K562 (cell line): Measurements from ENCODE around the gene RNF212B. TPM values are rescaled to one million over a fixed set of nuclear protein-coding genes. Genes with fewer than 3 reads are reported as not detected.

Experiments
- MLLT1 ChIP-seq, 2 experiments: fragments of 450-650 bp; IDR thresholded peaks; 2 replicates each; pipeline ENCODE4 v1.6.1; 2016
- NR2C2 ChIP-seq, 2 experiments: fragments of 200-800 bp in 1 of 2; sonication (Bioruptor generic) in 1 of 2; sonication (generic) in 1 of 2; formaldehyde crosslinking in 1 of 2; IDR thresholded peaks; 2 replicates each; pipeline versions ENCODE4 v1.6.1 to v1.8.0; 2016 to 2022; ENCODE audit warnings: mild to moderate bottlenecking in 1 of 2, missing compliant biosample characterization in 1 of 2, missing genetic modification characterization in 1 of 2, missing genetic modification reagents in 1 of 2
- PRMT5 ChIP-seq: sonication (generic); formaldehyde crosslinking; IDR thresholded peaks from 2 replicates; pipeline ENCODE4 v1.5.0; 2020; ENCODE audit warnings: missing genetic modification reagents
- SMARCC2 ChIP-seq: fragments of 450-650 bp; IDR thresholded peaks from 2 replicates; pipeline ENCODE4 v1.6.1; 2017; ENCODE audit warnings: antibody characterized with exemption, moderate library complexity, mild to moderate bottlenecking, low read depth
- YBX1 ChIP-seq: fragments of 450-650 bp; IDR thresholded peaks from 2 replicates; pipeline ENCODE4 v1.7.1; 2016; ENCODE audit warnings: mild to moderate bottlenecking
- ZBTB17 ChIP-seq: fragments of 450-650 bp; formaldehyde crosslinking; IDR thresholded peaks from 2 replicates; pipeline ENCODE4 v1.4.0; 2020; ENCODE audit warnings: mild to moderate bottlenecking
- ZNF165 ChIP-seq: fragments of 250-450 bp; sonication (Bioruptor Pico); IDR thresholded peaks from 2 replicates; pipeline ENCODE4 v1.4.0; 2020; ENCODE audit warnings: borderline replicate concordance
- polyA plus RNA-seq, 8 experiments: library from polyadenylated mRNA; depleted of rRNA in 4 of 8; stranded (reverse) in 5 of 8; unstranded in 3 of 8; fragments of >200 nt; fragmentation: Nextera tagmentation in 2 of 8; fragmentation: Illumina TruSeq in 1 of 8; extraction: Ambion mirVana in 2 of 8; extraction: Trizol in 1 of 8; gene quantifications; 2 replicates each; pipeline versions ENCODE4 v1.2.1 to v1.2.3, GENCODE V29; 2011 to 2014; ENCODE audit warnings: inconsistent platforms in 1 of 8, missing spikeins in 1 of 8
- small RNA-seq: library from RNA; depleted of rRNA; stranded (forward); fragments of <200 nt; gene quantifications from one replicate; pipeline ENCODE3, GENCODE V24; 2014
- total RNA-seq, 7 experiments: library from RNA; depleted of rRNA in 6 of 7; stranded (reverse); fragments of >200 nt in 6 of 7; fragmentation: Illumina TruSeq in 2 of 7; extraction: Trizol in 2 of 7; gene quantifications; 2 replicates each; pipeline versions ENCODE4 v1.2.1 to v1.2.3, GENCODE V29; 2011 to 2021; ENCODE audit warnings: low replicate concordance in 1 of 7

The RNF212B gene
- total and polyA plus RNA-seq, 9 of the 15 experiments (the other 6 are each of a cell fraction or from before 2014, with no cell fraction given), result 0.15 to 0.43 (median 0.27) TPM; not detected in 3

GRCh38 chr14:23321572-23322547, 84.1 kb downstream of the RNF212B start (continued):
- TF ChIP-seq ZNF165 (no peak), YBX1 (no peak), MLLT1 (IDR thresholded peaks at IDR 0.05) (0 out of 4 replicates have a peak, but pooled peaks have one; percentile 15 to 46), SMARCC2 (no peak), PRMT5 (CRISPR knock-in tag) (0 out of 2 replicates have a peak, but pooled peaks have one; percentile 39), NR2C2 (CRISPR knock-in tag; IDR thresholded peaks at IDR 0.05) (no peak), NR2C2 (tag; IDR thresholded peaks at IDR 0.05) (no peak), ZBTB17 (CRISPR knock-in tag) (peak; percentile 43; the same call in 1 of the 2 replicates)

Small RNAs within 50 kb of the gene (small RNA-seq; reads per million reads assigned to genes)
- gene AL049829.1 (not detected), gene RNU6-1046P (not detected)

Other genes with a start within 250 kb of the RNF212B start
Only the 7 nearest of the 20 such genes appear.
- gene CEBPE, start 118.7 kb upstream of the RNF212B start, total RNA-seq (2014; rRNA removed), result 0.09 TPM in 1 of 2 replicates, not detected in the other
- gene CEBPE, start 118.7 kb upstream of the RNF212B start, total RNA-seq (2014; rRNA removed; fragmentation: Illumina TruSeq; extraction: Trizol), result not detected in 2 replicates
- gene CEBPE, start 118.7 kb upstream of the RNF212B start, total RNA-seq (2015; rRNA removed; fragmentation: Illumina TruSeq; extraction: Trizol), result not detected in 2 replicates
- 0.13 and 0.16 TPM in 2 replicates for gene CEBPE, start 118.7 kb upstream of the RNF212B start, total RNA-seq (2021)
- gene CEBPE, start 118.7 kb upstream of the RNF212B start, polyA plus RNA-seq (2011; rRNA removed), result 0.09 TPM in 1 of 2 replicates, not detected in the other
- gene CEBPE, start 118.7 kb upstream of the RNF212B start, polyA plus RNA-seq (2014; fragmentation: Illumina TruSeq; extraction: Trizol), result not detected in 2 replicates
- not detected for gene CEBPE, start 118.7 kb upstream of the RNF212B start, polyA plus RNA-seq (2014; fragmentation: Nextera tagmentation; extraction: Ambion mirVana)
- 0.12 and 0.15 TPM in 2 replicates for gene CEBPE, start 118.7 kb upstream of the RNF212B start, polyA plus RNA-seq (2014; rRNA removed)
- 5.3 and 6.0 TPM in 2 replicates for gene SLC7A8, start 54.3 kb upstream of the RNF212B start, total RNA-seq (2014; rRNA removed)
- 3.5 and 4.0 TPM in 2 replicates for gene SLC7A8, start 54.3 kb upstream of the RNF212B start, total RNA-seq (2014; rRNA removed; fragmentation: Illumina TruSeq; extraction: Trizol)
- 3.4 and 4.5 TPM in 2 replicates for gene SLC7A8, start 54.3 kb upstream of the RNF212B start, total RNA-seq (2015; rRNA removed; fragmentation: Illumina TruSeq; extraction: Trizol)
- gene SLC7A8, start 54.3 kb upstream of the RNF212B start, total RNA-seq (2021), result 19.6 and 21.6 TPM in 2 replicates
- 19.3 and 42.6 TPM in 2 replicates for gene SLC7A8, start 54.3 kb upstream of the RNF212B start, polyA plus RNA-seq (2011; rRNA removed)
- 30.1 and 33.0 TPM in 2 replicates for gene SLC7A8, start 54.3 kb upstream of the RNF212B start, polyA plus RNA-seq (2014; fragmentation: Illumina TruSeq; extraction: Trizol)
- gene SLC7A8, start 54.3 kb upstream of the RNF212B start, polyA plus RNA-seq (2014; fragmentation: Nextera tagmentation; extraction: Ambion mirVana), result 1 to 10 TPM; 2.0 to 2.3 TPM
- gene SLC7A8, start 54.3 kb upstream of the RNF212B start, polyA plus RNA-seq (2014; rRNA removed), result 10.1 and 10.6 TPM in 2 replicates
- gene HOMEZ, start 48.2 kb downstream of the RNF212B start, total RNA-seq (2014; rRNA removed), result 14.4 and 15.1 TPM in 2 replicates
- gene HOMEZ, start 48.2 kb downstream of the RNF212B start, total RNA-seq (2014; rRNA removed; fragmentation: Illumina TruSeq; extraction: Trizol), result 15.1 and 16.5 TPM in 2 replicates
- gene HOMEZ, start 48.2 kb downstream of the RNF212B start, total RNA-seq (2015; rRNA removed; fragmentation: Illumina TruSeq; extraction: Trizol), result 17.8 and 18.2 TPM in 2 replicates
- 20.6 and 23.1 TPM in 2 replicates for gene HOMEZ, start 48.2 kb downstream of the RNF212B start, total RNA-seq (2021)
- 30.2 and 32.0 TPM in 2 replicates for gene HOMEZ, start 48.2 kb downstream of the RNF212B start, polyA plus RNA-seq (2011; rRNA removed)
- gene HOMEZ, start 48.2 kb downstream of the RNF212B start, polyA plus RNA-seq (2014; fragmentation: Illumina TruSeq; extraction: Trizol), result 26.9 and 29.0 TPM in 2 replicates
- gene HOMEZ, start 48.2 kb downstream of the RNF212B start, polyA plus RNA-seq (2014; fragmentation: Nextera tagmentation; extraction: Ambion mirVana), result 1 to 10 TPM; 3.0 to 5.3 TPM
- gene HOMEZ, start 48.2 kb downstream of the RNF212B start, polyA plus RNA-seq (2014; rRNA removed), result 16.9 and 20.0 TPM in 2 replicates
- gene PPP1R3E, start 64.9 kb downstream of the RNF212B start, total RNA-seq (2014; rRNA removed), result 2.8 and 3.2 TPM in 2 replicates
- 7.1 and 8.4 TPM in 2 replicates for gene PPP1R3E, start 64.9 kb downstream of the RNF212B start, total RNA-seq (2014; rRNA removed; fragmentation: Illumina TruSeq; extraction: Trizol)
- gene PPP1R3E, start 64.9 kb downstream of the RNF212B start, total RNA-seq (2015; rRNA removed; fragmentation: Illumina TruSeq; extraction: Trizol), result 7.2 and 8.5 TPM in 2 replicates
- gene PPP1R3E, start 64.9 kb downstream of the RNF212B start, total RNA-seq (2021), result 7.3 and 7.6 TPM in 2 replicates
- gene PPP1R3E, start 64.9 kb downstream of the RNF212B start, polyA plus RNA-seq (2011; rRNA removed), result 18.4 and 26.2 TPM in 2 replicates
- gene PPP1R3E, start 64.9 kb downstream of the RNF212B start, polyA plus RNA-seq (2014; fragmentation: Illumina TruSeq; extraction: Trizol), result 11.5 and 13.4 TPM in 2 replicates
- 1 to 10 TPM; 3.4 to 3.9 TPM for gene PPP1R3E, start 64.9 kb downstream of the RNF212B start, polyA plus RNA-seq (2014; fragmentation: Nextera tagmentation; extraction: Ambion mirVana)
- 12.9 and 18.5 TPM in 2 replicates for gene PPP1R3E, start 64.9 kb downstream of the RNF212B start, polyA plus RNA-seq (2014; rRNA removed)
- 15.3 and 17.8 TPM in 2 replicates for gene BCL2L2, start 68.9 kb downstream of the RNF212B start, total RNA-seq (2014; rRNA removed)
- 13.4 and 14.8 TPM in 2 replicates for gene BCL2L2, start 68.9 kb downstream of the RNF212B start, total RNA-seq (2014; rRNA removed; fragmentation: Illumina TruSeq; extraction: Trizol)
- 12.2 and 12.8 TPM in 2 replicates for gene BCL2L2, start 68.9 kb downstream of the RNF212B start, total RNA-seq (2015; rRNA removed; fragmentation: Illumina TruSeq; extraction: Trizol)
- gene BCL2L2, start 68.9 kb downstream of the RNF212B start, total RNA-seq (2021), result 13.0 and 18.7 TPM in 2 replicates
- 21.0 TPM in 2 replicates for gene BCL2L2, start 68.9 kb downstream of the RNF212B start, polyA plus RNA-seq (2011; rRNA removed)
- 14.7 and 17.2 TPM in 2 replicates for gene BCL2L2, start 68.9 kb downstream of the RNF212B start, polyA plus RNA-seq (2014; fragmentation: Illumina TruSeq; extraction: Trizol)
- 1 to 10 TPM; 2.6 to 3.2 TPM for gene BCL2L2, start 68.9 kb downstream of the RNF212B start, polyA plus RNA-seq (2014; fragmentation: Nextera tagmentation; extraction: Ambion mirVana)
- gene BCL2L2, start 68.9 kb downstream of the RNF212B start, polyA plus RNA-seq (2014; rRNA removed), result 31.1 and 32.5 TPM in 2 replicates
- gene PABPN1, start 83.5 kb downstream of the RNF212B start, total RNA-seq (2014; rRNA removed), result 84.5 and 139 TPM in 2 replicates
- 81.6 and 93.2 TPM in 2 replicates for gene PABPN1, start 83.5 kb downstream of the RNF212B start, total RNA-seq (2014; rRNA removed; fragmentation: Illumina TruSeq; extraction: Trizol)
- gene PABPN1, start 83.5 kb downstream of the RNF212B start, total RNA-seq (2015; rRNA removed; fragmentation: Illumina TruSeq; extraction: Trizol), result 175 and 178 TPM in 2 replicates
- 192 and 215 TPM in 2 replicates for gene PABPN1, start 83.5 kb downstream of the RNF212B start, total RNA-seq (2021)
- 388 and 435 TPM in 2 replicates for gene PABPN1, start 83.5 kb downstream of the RNF212B start, polyA plus RNA-seq (2011; rRNA removed)
- 226 and 292 TPM in 2 replicates for gene PABPN1, start 83.5 kb downstream of the RNF212B start, polyA plus RNA-seq (2014; fragmentation: Illumina TruSeq; extraction: Trizol)
- 10 to 100 TPM; 32.6 to 34.4 TPM for gene PABPN1, start 83.5 kb downstream of the RNF212B start, polyA plus RNA-seq (2014; fragmentation: Nextera tagmentation; extraction: Ambion mirVana)
- 194 and 243 TPM in 2 replicates for gene PABPN1, start 83.5 kb downstream of the RNF212B start, polyA plus RNA-seq (2014; rRNA removed)
- gene SLC22A17, start 115.0 kb downstream of the RNF212B start, total RNA-seq (2014; rRNA removed), result 0.09 and 0.12 TPM in 2 replicates
- gene SLC22A17, start 115.0 kb downstream of the RNF212B start, total RNA-seq (2014; rRNA removed; fragmentation: Illumina TruSeq; extraction: Trizol), result not detected in 2 replicates
- not detected in 2 replicates for gene SLC22A17, start 115.0 kb downstream of the RNF212B start, total RNA-seq (2015; rRNA removed; fragmentation: Illumina TruSeq; extraction: Trizol)
- gene SLC22A17, start 115.0 kb downstream of the RNF212B start, total RNA-seq (2021), result 0.18 TPM in 1 of 2 replicates, not detected in the other
- 0.19 TPM in 1 of 2 replicates, not detected in the other for gene SLC22A17, start 115.0 kb downstream of the RNF212B start, polyA plus RNA-seq (2011; rRNA removed)
- 0.06 and 0.07 TPM in 2 replicates for gene SLC22A17, start 115.0 kb downstream of the RNF212B start, polyA plus RNA-seq (2014; fragmentation: Illumina TruSeq; extraction: Trizol)
- not detected for gene SLC22A17, start 115.0 kb downstream of the RNF212B start, polyA plus RNA-seq (2014; fragmentation: Nextera tagmentation; extraction: Ambion mirVana)
- 0.04 TPM in 1 of 2 replicates, not detected in the other for gene SLC22A17, start 115.0 kb downstream of the RNF212B start, polyA plus RNA-seq (2014; rRNA removed)